Liver (tissue), 9 donors: Measurements from ENCODE around the gene TNFAIP3. TPM values are rescaled to one million over a fixed set of nuclear protein-coding genes. Genes with fewer than 3 reads are reported as not detected.
A peak's percentile ranks its signal among the peaks of the same experiment; 100 is the strongest.

Experiments
- DNase-seq: peaks from one replicate; pipeline ENCODE4 v3.0.0-alpha.2; 2017; ENCODE audit warnings: low spot score
- H3K27ac ChIP-seq, 2 donors: one replicate each; pipeline ENCODE4 v1.7.0; 2013; ENCODE audit warnings: inconsistent platforms in 2 of 2, low read length in 2 of 2, control low read depth in 1 of 2, low read depth in 1 of 2, mild to moderate bottlenecking in 1 of 2
- H3K27me3 ChIP-seq, 4 donors: one replicate each; pipeline versions ENCODE4 v1.6.1 to v1.7.0; 2013; ENCODE audit warnings: low read length in 3 of 4, inconsistent platforms in 1 of 4, mild to moderate bottlenecking in 1 of 4, moderate library complexity in 1 of 4; ENCODE audit not compliant: control insufficient read depth in 4 of 4, insufficient read depth in 4 of 4
- H3K36me3 ChIP-seq, 4 donors: one replicate each; pipeline versions ENCODE4 v1.6.1 to v1.7.0; 2013; ENCODE audit warnings: low read length in 3 of 4, mild to moderate bottlenecking in 3 of 4, low read depth in 1 of 4, moderate library complexity in 1 of 4; ENCODE audit not compliant: control insufficient read depth in 4 of 4, insufficient read depth in 3 of 4
- H3K4me1 ChIP-seq, 4 donors: one replicate each; pipeline versions ENCODE4 v1.6.1 to v1.7.0; 2013; ENCODE audit warnings: low read length in 3 of 4, mild to moderate bottlenecking in 3 of 4, moderate library complexity in 1 of 4; ENCODE audit not compliant: control insufficient read depth in 4 of 4, insufficient read depth in 4 of 4
- H3K4me3 ChIP-seq, 3 donors: one replicate each; pipeline versions ENCODE4 v1.6.1 to v1.7.0; 2013; ENCODE audit warnings: low read length in 3 of 3, control low read depth in 1 of 3, low read depth in 1 of 3, mild to moderate bottlenecking in 1 of 3
- H3K9ac ChIP-seq, 2 donors: one replicate each; pipeline ENCODE4 v1.7.0; 2013; ENCODE audit warnings: low read length in 2 of 2, mild to moderate bottlenecking in 2 of 2, moderate library complexity in 2 of 2, control low read depth in 1 of 2, low read depth in 1 of 2
- H3K9me3 ChIP-seq, 4 donors: one replicate each; pipeline versions ENCODE4 v1.6.1 to v1.7.0; 2013; ENCODE audit warnings: low read length in 3 of 4; ENCODE audit not compliant: control insufficient read depth in 4 of 4
- EGR1 ChIP-seq, 2 donors: IDR thresholded peaks; 2 replicates each; pipeline ENCODE4 v1.6.1; 2016 to 2018; ENCODE audit warnings: antibody characterized with exemption in 2 of 2, low read depth in 2 of 2
- FOXA1 ChIP-seq: IDR thresholded peaks from 2 replicates; pipeline ENCODE4 v1.6.1; 2016; ENCODE audit warnings: antibody characterized with exemption
- FOXA2 ChIP-seq: IDR thresholded peaks from 2 replicates; pipeline ENCODE4 v1.6.1; 2016; ENCODE audit warnings: antibody characterized with exemption
- GABPA ChIP-seq, 2 donors: IDR thresholded peaks in 1 of 2; conservative IDR thresholded peaks in 1 of 2; 2 replicates each; pipeline ENCODE4 v1.6.1; 2016; ENCODE audit warnings: antibody characterized with exemption in 2 of 2, mild to moderate bottlenecking in 1 of 2, moderate library complexity in 1 of 2
- HNF4A ChIP-seq, 2 donors: conservative IDR thresholded peaks; 2 replicates each; pipeline ENCODE4 v1.6.1; 2016; ENCODE audit warnings: antibody characterized with exemption in 2 of 2, mild to moderate bottlenecking in 2 of 2
- HNF4G ChIP-seq: IDR thresholded peaks from 2 replicates; pipeline ENCODE4 v1.6.1; 2016; ENCODE audit warnings: antibody characterized with exemption
- JUND ChIP-seq, 2 donors: IDR thresholded peaks; 2 replicates each; pipeline ENCODE4 v1.6.1; 2016; ENCODE audit warnings: antibody characterized with exemption in 2 of 2
- NR2F2 ChIP-seq: IDR thresholded peaks from 2 replicates; pipeline ENCODE4 v1.6.1; 2016; ENCODE audit warnings: antibody characterized with exemption
- RAD21 ChIP-seq, 2 donors: IDR thresholded peaks; 2 replicates each; pipeline ENCODE4 v1.6.1; 2016; ENCODE audit warnings: antibody characterized with exemption in 2 of 2, mild to moderate bottlenecking in 2 of 2
- RXRA ChIP-seq, 2 donors: IDR thresholded peaks; 2 replicates each; pipeline ENCODE4 v1.6.1; 2017 to 2018; ENCODE audit warnings: antibody characterized with exemption in 2 of 2, mild to moderate bottlenecking in 1 of 2
- SP1 ChIP-seq: IDR thresholded peaks from 2 replicates; pipeline ENCODE4 v1.6.1; 2018; ENCODE audit warnings: antibody characterized with exemption, mild to moderate bottlenecking
- TAF1 ChIP-seq: conservative IDR thresholded peaks from 2 replicates; pipeline ENCODE4 v1.6.1; 2016; ENCODE audit warnings: antibody characterized with exemption, mild to moderate bottlenecking
- YY1 ChIP-seq: IDR thresholded peaks from 2 replicates; pipeline ENCODE4 v1.6.1; 2016; ENCODE audit warnings: antibody characterized with exemption, mild to moderate bottlenecking
- WGBS: extraction: QIAGEN DNeasy Blood & Tissue Kit; methylation state at CpG from one replicate; pipeline ENCODE4 v1.1.7; 2013; 5-methylcytosine and 5-hydroxymethylcytosine counted together
- polyA plus RNA-seq, 2 donors: library from polyadenylated mRNA; stranded (reverse) in 1 of 2; unstranded in 1 of 2; fragments of 200-250 nt in 1 of 2; fragments of >200 nt in 1 of 2; fragmentation: Nextera tagmentation in 1 of 2; extraction: Ambion mirVana in 1 of 2; gene quantifications; one replicate each; pipeline versions ENCODE4 v1.2.1 to v1.2.3, GENCODE V29; 2013 to 2015
- total RNA-seq, 2 donors: library from RNA; depleted of rRNA; stranded (reverse); fragments of >200 nt; gene quantifications; one replicate each; pipeline ENCODE4 v1.2.3, GENCODE V29; 2014
- TF ChIP-seq, protein P1 (sequence below): IDR thresholded peaks from 2 replicates; pipeline ENCODE4 v1.6.1; 2016; ENCODE audit warnings: antibody characterized with exemption
- TF ChIP-seq, protein P2 (sequence below): IDR thresholded peaks from 2 replicates; pipeline ENCODE4 v1.6.1; 2016; ENCODE audit warnings: antibody characterized with exemption
- TF ChIP-seq, protein P3 (sequence below): IDR thresholded peaks from 2 replicates; pipeline ENCODE4 v1.6.1; 2016; ENCODE audit warnings: antibody characterized with exemption, mild to moderate bottlenecking
- donor health status: healthy.
- donor health status: healthy.
- donor health status: healthy.
- donor health status: healthy.
- donor health status: healthy.

The TNFAIP3 gene
- total and polyA plus RNA-seq, 4 donors = 4.5 to 8.0 (median 6.7) TPM

DNA sequence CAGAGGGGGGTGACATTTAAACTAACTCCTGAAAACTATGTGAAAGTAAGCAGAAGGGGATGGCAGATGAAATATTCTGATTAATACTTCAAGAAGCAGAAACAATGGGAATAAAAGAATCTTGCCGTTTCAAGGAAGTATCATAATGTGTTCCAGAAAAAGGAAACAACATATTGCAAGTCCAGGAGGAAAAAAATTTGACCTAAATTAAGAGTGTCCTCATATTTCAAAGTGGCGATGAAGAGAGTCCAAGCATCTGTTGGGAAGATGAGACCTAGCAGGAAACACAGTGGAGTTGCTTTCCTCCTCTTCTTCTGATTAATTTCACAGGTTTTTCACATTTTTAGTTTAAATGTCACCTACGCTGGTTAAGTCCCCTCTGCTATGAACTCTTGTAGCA lies 45.6 kb upstream of the TNFAIP3 start:
- WGBS = 64% methylated on average over 3 of the region's 3 CpGs
- Histone ChIP-seq H3K4me3 (no peak overlapping the region), H3K36me3 (no peaks in the 10 kb centered on the region), H3K27me3 (no peaks in the 10 kb centered on the region), H3K9me3 (no peaks in the 10 kb centered on the region), H3K9ac (no peak overlapping the region), H3K4me1 (no peaks in the 10 kb centered on the region), H3K27ac (no peak overlapping the region)
- DNase-seq = no peak
- no peak for TF ChIP-seq RAD21 (IDR thresholded peaks at IDR 0.05)
- TF ChIP-seq, protein P1, sequence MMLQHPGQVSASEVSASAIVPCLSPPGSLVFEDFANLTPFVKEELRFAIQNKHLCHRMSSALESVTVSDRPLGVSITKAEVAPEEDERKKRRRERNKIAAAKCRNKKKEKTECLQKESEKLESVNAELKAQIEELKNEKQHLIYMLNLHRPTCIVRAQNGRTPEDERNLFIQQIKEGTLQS = no peak
- no peak for TF ChIP-seq NR2F2
- no peak for TF ChIP-seq FOXA2
- TF ChIP-seq HNF4A (conservative IDR thresholded peaks at IDR 0.05) = no peak
- TF ChIP-seq GABPA (IDR thresholded peaks at IDR 0.05 in 1 of 2, conservative IDR thresholded peaks at IDR 0.05 in 1 of 2) = no peak
- TF ChIP-seq SP1 = no peak
- no peak for TF ChIP-seq RXRA (IDR thresholded peaks at IDR 0.05)
- TF ChIP-seq, protein P2, sequence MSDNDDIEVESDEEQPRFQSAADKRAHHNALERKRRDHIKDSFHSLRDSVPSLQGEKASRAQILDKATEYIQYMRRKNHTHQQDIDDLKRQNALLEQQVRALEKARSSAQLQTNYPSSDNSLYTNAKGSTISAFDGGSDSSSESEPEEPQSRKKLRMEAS = no peak
- TF ChIP-seq EGR1 (IDR thresholded peaks at IDR 0.05; ENCODE audit: low read depth in 2 of 2) = no peak
- no peak for TF ChIP-seq HNF4G
- TF ChIP-seq YY1 = no peak
- no peak for TF ChIP-seq FOXA1

DNA sequence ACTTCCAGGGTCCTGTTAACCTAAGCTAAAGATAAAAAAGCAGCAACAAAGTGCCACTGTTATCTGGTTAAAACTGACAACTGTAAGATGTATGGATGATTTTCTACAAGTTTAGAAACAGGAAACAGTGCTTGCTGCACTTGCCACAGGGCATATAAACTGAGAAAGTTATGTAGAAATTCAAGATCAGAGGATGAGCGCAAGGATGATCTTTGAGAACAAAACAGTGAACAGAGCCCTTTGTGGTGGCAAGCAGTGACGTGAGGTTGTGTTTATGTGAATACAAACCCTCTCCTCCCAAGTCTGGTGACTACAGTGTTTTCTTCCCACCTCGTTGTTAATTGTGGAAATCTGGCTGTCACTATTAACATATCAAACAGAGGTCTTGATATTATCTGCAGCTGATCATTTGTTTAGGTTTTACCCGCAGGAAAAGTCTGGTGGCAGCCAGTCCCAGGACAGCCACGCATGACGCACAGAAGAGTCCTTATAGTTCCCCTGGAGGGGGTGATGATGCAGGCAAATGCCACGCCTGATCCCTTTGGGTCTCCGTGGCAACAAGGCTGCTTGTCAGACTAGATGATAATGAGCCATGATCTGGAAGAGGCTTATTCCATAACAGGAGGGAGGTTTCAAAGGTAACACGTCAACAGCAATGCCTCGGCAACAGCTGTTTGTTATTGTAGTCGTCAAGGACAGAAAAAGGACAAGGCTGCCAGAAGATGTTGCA lies 43.1 kb upstream of the TNFAIP3 start:
- Histone ChIP-seq H3K9me3 (no peaks in the 10 kb centered on the region), H3K27me3 (no peaks in the 10 kb centered on the region), H3K4me3 (no peak overlapping the region), H3K27ac (peak overlapping the region in 1 of 2 donors; percentile 35), H3K36me3 (no peaks in the 10 kb centered on the region), H3K4me1 (no peaks in the 10 kb centered on the region), H3K9ac (no peak overlapping the region)
- no peak for TF ChIP-seq EGR1 (IDR thresholded peaks at IDR 0.05; ENCODE audit: low read depth in 2 of 2)
- TF ChIP-seq RAD21 (IDR thresholded peaks at IDR 0.05) = no peak
- TF ChIP-seq NR2F2 = no peak
- no peak for TF ChIP-seq TAF1
- TF ChIP-seq, protein P2 = no peak
- TF ChIP-seq, protein P1 = no peak
- TF ChIP-seq JUND (IDR thresholded peaks at IDR 0.05) = no peak
- no peak for TF ChIP-seq HNF4G
- TF ChIP-seq FOXA2 = no peak
- TF ChIP-seq RXRA (IDR thresholded peaks at IDR 0.05) = no peak
- no peak for TF ChIP-seq HNF4A (conservative IDR thresholded peaks at IDR 0.05)
- no peak for TF ChIP-seq FOXA1
- TF ChIP-seq, protein P3, sequence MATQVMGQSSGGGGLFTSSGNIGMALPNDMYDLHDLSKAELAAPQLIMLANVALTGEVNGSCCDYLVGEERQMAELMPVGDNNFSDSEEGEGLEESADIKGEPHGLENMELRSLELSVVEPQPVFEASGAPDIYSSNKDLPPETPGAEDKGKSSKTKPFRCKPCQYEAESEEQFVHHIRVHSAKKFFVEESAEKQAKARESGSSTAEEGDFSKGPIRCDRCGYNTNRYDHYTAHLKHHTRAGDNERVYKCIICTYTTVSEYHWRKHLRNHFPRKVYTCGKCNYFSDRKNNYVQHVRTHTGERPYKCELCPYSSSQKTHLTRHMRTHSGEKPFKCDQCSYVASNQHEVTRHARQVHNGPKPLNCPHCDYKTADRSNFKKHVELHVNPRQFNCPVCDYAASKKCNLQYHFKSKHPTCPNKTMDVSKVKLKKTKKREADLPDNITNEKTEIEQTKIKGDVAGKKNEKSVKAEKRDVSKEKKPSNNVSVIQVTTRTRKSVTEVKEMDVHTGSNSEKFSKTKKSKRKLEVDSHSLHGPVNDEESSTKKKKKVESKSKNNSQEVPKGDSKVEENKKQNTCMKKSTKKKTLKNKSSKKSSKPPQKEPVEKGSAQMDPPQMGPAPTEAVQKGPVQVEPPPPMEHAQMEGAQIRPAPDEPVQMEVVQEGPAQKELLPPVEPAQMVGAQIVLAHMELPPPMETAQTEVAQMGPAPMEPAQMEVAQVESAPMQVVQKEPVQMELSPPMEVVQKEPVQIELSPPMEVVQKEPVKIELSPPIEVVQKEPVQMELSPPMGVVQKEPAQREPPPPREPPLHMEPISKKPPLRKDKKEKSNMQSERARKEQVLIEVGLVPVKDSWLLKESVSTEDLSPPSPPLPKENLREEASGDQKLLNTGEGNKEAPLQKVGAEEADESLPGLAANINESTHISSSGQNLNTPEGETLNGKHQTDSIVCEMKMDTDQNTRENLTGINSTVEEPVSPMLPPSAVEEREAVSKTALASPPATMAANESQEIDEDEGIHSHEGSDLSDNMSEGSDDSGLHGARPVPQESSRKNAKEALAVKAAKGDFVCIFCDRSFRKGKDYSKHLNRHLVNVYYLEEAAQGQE = no peak
- TF ChIP-seq GABPA (IDR thresholded peaks at IDR 0.05 in 1 of 2, conservative IDR thresholded peaks at IDR 0.05 in 1 of 2) = no peak
- no peak for TF ChIP-seq SP1
- 60% methylated on average over 11 of the region's 11 CpGs for WGBS
- DNase-seq = no peak
